T-helper 1 cell (primary cell): ENCODE data around the gene DICER1.
A peak's percentile ranks its signal among the peaks of the same experiment; 100 is the strongest.
"Not testable (repeated sequence)": the region's sequence is repeated elsewhere in the genome, so short reads cannot be mapped to it uniquely, and the experiment has no call there.

Experiments used
- DNase-seq, 5 donors: peaks; one replicate each; pipeline ENCODE4 v3.0.0-alpha.2; 2012 to 2020

DICER1 gene

GRCh38 chr14:95185033-95185766, 27.9 kb upstream of the DICER1 start:
- DNase-seq, result no peak

GRCh38 chr14:95184413-95184790, 27.1 kb upstream of the DICER1 start:
- no peak for DNase-seq

- DNase-seq, result no peak
These were observed 26.4 kb upstream of the DICER1 start for GRCh38 chr14:95183532-95184412.

- no peak for DNase-seq
These were observed 25.8 kb upstream of the DICER1 start for GRCh38 chr14:95183082-95183481.

- DNase-seq, result no peak
These were observed 25.1 kb upstream of the DICER1 start for GRCh38 chr14:95182379-95182778.

GRCh38 chr14:95180966-95181741, 23.8 kb upstream of the DICER1 start:
- DNase-seq, result no peak

GRCh38 chr14:95175670-95176069, 18.3 kb upstream of the DICER1 start:
- DNase-seq, result not testable (repeated sequence)

GRCh38 chr14:95174184-95174792, 17.0 kb upstream of the DICER1 start:
- DNase-seq, result no peak

- DNase-seq, result no peak
These were observed 16.2 kb upstream of the DICER1 start for GRCh38 chr14:95173518-95173917.

- no peak for DNase-seq
These were observed 9.8 kb upstream of the DICER1 start for GRCh38 chr14:95167177-95167576.

- DNase-seq, result no peak
These were observed 8.2 kb upstream of the DICER1 start for GRCh38 chr14:95165517-95165916.

- DNase-seq, result no peak
These were observed 7.2 kb upstream of the DICER1 start for GRCh38 chr14:95164506-95164905.

GRCh38 chr14:95163666-95164065, 6.3 kb upstream of the DICER1 start:
- no peak for DNase-seq

- no peak for DNase-seq
These were observed 5.8 kb upstream of the DICER1 start for GRCh38 chr14:95163132-95163531.

GRCh38 chr14:95162641-95163040, 5.3 kb upstream of the DICER1 start:
- DNase-seq, result no peak

GRCh38 chr14:95157048-95157326, 342 bp downstream of the DICER1 start:
- DNase-seq, result peak in 1 of 5 donors; percentile 6

- peak in 4 of 5 donors; percentile 11 to 38 (median 19) for DNase-seq
These were observed 925 bp downstream of the DICER1 start for GRCh38 chr14:95156161-95157047.

GRCh38 chr14:95155045-95155444, 2.3 kb downstream of the DICER1 start:
- DNase-seq, result peak in 1 of 5 donors; percentile 3

GRCh38 chr14:95153866-95154265, 3.5 kb downstream of the DICER1 start:
- no peak for DNase-seq

GRCh38 chr14:95151561-95151960, 5.8 kb downstream of the DICER1 start:
- no peak for DNase-seq

GRCh38 chr14:95150910-95151309, 6.4 kb downstream of the DICER1 start:
- no peak for DNase-seq

GRCh38 chr14:95149441-95149840, 7.9 kb downstream of the DICER1 start:
- no peak for DNase-seq
